Measurements from ENCODE around the gene ZNF253.
"Not testable (repeated sequence)": the region's sequence is repeated elsewhere in the genome, so short reads cannot be mapped to it uniquely, and the experiment has no call there.

ZNF253 gene

GRCh38 chr19:19909654-19910053, 44.0 kb downstream of the ZNF253 start:
- Histone ChIP-seq H3K27ac (ENCODE audit: low read depth, low read length) (no peak overlapping the region), H3K4me3 (ENCODE audit: low read length) (no peak overlapping the region), H3K36me3 (ENCODE audit: control insufficient read depth, insufficient read depth, low read length) (no peaks in the 10 kb centered on the region), H3K9ac (ENCODE audit: low read length) (no peak overlapping the region), H3K4me1 (ENCODE audit: control insufficient read depth, insufficient read depth, low read length) (no peaks in the 10 kb centered on the region), H3K27me3 (ENCODE audit: control insufficient read depth, insufficient read depth, low read length) (no peaks in the 10 kb centered on the region)

GRCh38 chr19:19911150-19911549, 45.5 kb downstream of the ZNF253 start:
- Histone ChIP-seq H3K27ac (ENCODE audit: low read depth, low read length) (no peak overlapping the region), H3K36me3 (ENCODE audit: control insufficient read depth, insufficient read depth, low read length) (no peaks in the 10 kb centered on the region), H3K4me3 (ENCODE audit: low read length) (no peak overlapping the region), H3K9ac (ENCODE audit: low read length) (no peak overlapping the region), H3K4me1 (ENCODE audit: control insufficient read depth, insufficient read depth, low read length) (no peaks in the 10 kb centered on the region), H3K27me3 (ENCODE audit: control insufficient read depth, insufficient read depth, low read length) (no peaks in the 10 kb centered on the region)

- Histone ChIP-seq H3K27ac (ENCODE audit: low read depth, low read length) (no peak overlapping the region), H3K4me3 (ENCODE audit: low read length) (no peak overlapping the region), H3K27me3 (ENCODE audit: control insufficient read depth, insufficient read depth, low read length) (no peaks in the 10 kb centered on the region), H3K4me1 (ENCODE audit: control insufficient read depth, insufficient read depth, low read length) (no peaks in the 10 kb centered on the region), H3K9ac (ENCODE audit: low read length) (no peak overlapping the region), H3K36me3 (ENCODE audit: control insufficient read depth, insufficient read depth, low read length) (no peaks in the 10 kb centered on the region)
Measured at GRCh38 chr19:19914596-19914995, 48.9 kb downstream of the ZNF253 start.

- not testable (repeated sequence) for H3K4me1 ChIP-seq (ENCODE audit: control insufficient read depth, insufficient read depth, low read length); H3K36me3 ChIP-seq (ENCODE audit: control insufficient read depth, insufficient read depth, low read length); H3K27ac ChIP-seq (ENCODE audit: low read depth, low read length); H3K27me3 ChIP-seq (ENCODE audit: control insufficient read depth, insufficient read depth, low read length); H3K4me3 ChIP-seq (ENCODE audit: low read length); H3K9ac ChIP-seq (ENCODE audit: low read length)
Measured at GRCh38 chr19:19930417-19930816, 64.7 kb downstream of the ZNF253 start.

- H3K36me3 ChIP-seq (ENCODE audit: control insufficient read depth, insufficient read depth, low read length); H3K9ac ChIP-seq (ENCODE audit: low read length): not testable (repeated sequence)
Measured at GRCh38 chr19:19933432-19934314, 68.0 kb downstream of the ZNF253 start.

GRCh38 chr19:19937403-19937802, 71.7 kb downstream of the ZNF253 start:
- no peaks in the 10 kb centered on the region for H3K4me1 ChIP-seq (ENCODE audit: control insufficient read depth, insufficient read depth, low read length)
- no peak overlapping the region for H3K4me3 ChIP-seq (ENCODE audit: low read length)
- H3K27me3 ChIP-seq (ENCODE audit: control insufficient read depth, insufficient read depth, low read length) = no peaks in the 10 kb centered on the region

More at GRCh38 chr19:19933432-19934314, 68.0 kb downstream of the ZNF253 start:
- not testable (repeated sequence) for H3K4me1 ChIP-seq (ENCODE audit: control insufficient read depth, insufficient read depth, low read length); H3K27me3 ChIP-seq (ENCODE audit: control insufficient read depth, insufficient read depth, low read length); H3K27ac ChIP-seq (ENCODE audit: low read depth, low read length); H3K4me3 ChIP-seq (ENCODE audit: low read length)

GRCh38 chr19:19938449-19938848, 72.8 kb downstream of the ZNF253 start:
- Histone ChIP-seq H3K36me3 (ENCODE audit: control insufficient read depth, insufficient read depth, low read length) (no peaks in the 10 kb centered on the region), H3K27ac (ENCODE audit: low read depth, low read length) (no peak overlapping the region), H3K27me3 (ENCODE audit: control insufficient read depth, insufficient read depth, low read length) (no peaks in the 10 kb centered on the region), H3K4me3 (ENCODE audit: low read length) (no peak overlapping the region), H3K4me1 (ENCODE audit: control insufficient read depth, insufficient read depth, low read length) (no peaks in the 10 kb centered on the region), H3K9ac (ENCODE audit: low read length) (no peak overlapping the region)

More at GRCh38 chr19:19937403-19937802, 71.7 kb downstream of the ZNF253 start:
- Histone ChIP-seq H3K9ac (ENCODE audit: low read length) (no peak overlapping the region), H3K27ac (ENCODE audit: low read depth, low read length) (no peak overlapping the region), H3K36me3 (ENCODE audit: control insufficient read depth, insufficient read depth, low read length) (no peaks in the 10 kb centered on the region)

- no peak overlapping the region for H3K9ac ChIP-seq (ENCODE audit: low read length)
- H3K27ac ChIP-seq (ENCODE audit: low read depth, low read length) = no peak overlapping the region
- H3K36me3 ChIP-seq (ENCODE audit: control insufficient read depth, insufficient read depth, low read length) = no peaks in the 10 kb centered on the region
- no peaks in the 10 kb centered on the region for H3K4me1 ChIP-seq (ENCODE audit: control insufficient read depth, insufficient read depth, low read length)
- no peak overlapping the region for H3K4me3 ChIP-seq (ENCODE audit: low read length)
- no peaks in the 10 kb centered on the region for H3K27me3 ChIP-seq (ENCODE audit: control insufficient read depth, insufficient read depth, low read length)
Measured at GRCh38 chr19:19943848-19944582, 78.3 kb downstream of the ZNF253 start.

All from rectal smooth muscle tissue (tissue), 1 donor.